B cell (primary cell): ENCODE data around the gene MAPRE2.

Source experiments
- EZH2 ChIP-seq: IDR thresholded peaks from 2 replicates; pipeline ENCODE4 v1.6.1; 2012; ENCODE audit warnings: borderline replicate concordance, low read depth, mild to moderate bottlenecking, moderate library complexity, low read length; ENCODE audit not compliant: insufficient read depth, poor library complexity, severe bottlenecking
- TF ChIP-seq, protein P1 (sequence below): fragments of 200-600 bp; IDR thresholded peaks from one replicate; pipeline ENCODE4 v1.8.0; 2022; ENCODE audit warnings: antibody characterized with exemption, mild to moderate bottlenecking

DNA sequence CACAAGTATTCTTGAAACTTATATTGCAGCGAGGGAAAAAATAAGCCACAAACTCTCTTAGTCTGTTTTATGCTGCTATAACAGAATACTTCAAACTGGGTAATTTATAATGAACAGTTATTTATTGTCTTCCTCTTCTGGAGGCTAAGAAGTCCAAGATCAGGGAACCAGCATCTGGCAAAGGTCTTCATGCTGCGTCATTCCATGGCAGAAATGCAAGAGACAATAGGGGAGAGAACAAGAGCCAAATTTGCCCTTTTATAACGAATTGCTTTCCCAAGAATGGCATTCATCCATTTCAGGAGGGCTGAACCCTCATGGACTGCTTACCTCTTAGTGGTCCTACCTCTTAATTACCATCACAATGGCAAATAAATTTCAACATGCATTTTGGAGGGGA lies 46.5 kb downstream of the MAPRE2 start:
- TF ChIP-seq, protein P1, sequence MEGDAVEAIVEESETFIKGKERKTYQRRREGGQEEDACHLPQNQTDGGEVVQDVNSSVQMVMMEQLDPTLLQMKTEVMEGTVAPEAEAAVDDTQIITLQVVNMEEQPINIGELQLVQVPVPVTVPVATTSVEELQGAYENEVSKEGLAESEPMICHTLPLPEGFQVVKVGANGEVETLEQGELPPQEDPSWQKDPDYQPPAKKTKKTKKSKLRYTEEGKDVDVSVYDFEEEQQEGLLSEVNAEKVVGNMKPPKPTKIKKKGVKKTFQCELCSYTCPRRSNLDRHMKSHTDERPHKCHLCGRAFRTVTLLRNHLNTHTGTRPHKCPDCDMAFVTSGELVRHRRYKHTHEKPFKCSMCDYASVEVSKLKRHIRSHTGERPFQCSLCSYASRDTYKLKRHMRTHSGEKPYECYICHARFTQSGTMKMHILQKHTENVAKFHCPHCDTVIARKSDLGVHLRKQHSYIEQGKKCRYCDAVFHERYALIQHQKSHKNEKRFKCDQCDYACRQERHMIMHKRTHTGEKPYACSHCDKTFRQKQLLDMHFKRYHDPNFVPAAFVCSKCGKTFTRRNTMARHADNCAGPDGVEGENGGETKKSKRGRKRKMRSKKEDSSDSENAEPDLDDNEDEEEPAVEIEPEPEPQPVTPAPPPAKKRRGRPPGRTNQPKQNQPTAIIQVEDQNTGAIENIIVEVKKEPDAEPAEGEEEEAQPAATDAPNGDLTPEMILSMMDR = no peak
- no peak for TF ChIP-seq EZH2
